ENCODE results near the gene JMJD8. TPM values are rescaled to one million over a fixed set of nuclear protein-coding genes. Genes with fewer than 3 reads are reported as not detected.

The JMJD8 gene
- total RNA-seq, 4 donors from 2014 or later, result 40.0 to 261 (median 58.6) TPM

- intact Hi-C loops (cut with DNase I; ENCODE audit: low total_unique reads) (no loop called here), in situ Hi-C loops (cut with MboI; ENCODE audit: low pct_ligation_motif_present in 1 of 4, low pct_unique_long_range_greater_than_20kb in 1 of 4, low sequenced_read_pairs in 3 of 4) (no loop called here)
- H3K27me3 ChIP-seq, result no peaks in the 10 kb centered on the region
- no peaks in the 10 kb centered on the region for H3K9me3 ChIP-seq
- TF ChIP-seq EP300 (IDR thresholded peaks at IDR 0.05; ENCODE audit: low read depth) (no peak), POLR2AphosphoS5 (IDR thresholded peaks at IDR 0.05) (no peak), CTCF (IDR thresholded peaks at IDR 0.05) (no peak), POLR2A (IDR thresholded peaks at IDR 0.05) (no peak)
- DNase-seq, result no peak
- peaks cover 34 to 67% (median 53%) of the 10 kb centered on the region in 4 donors for H3K4me1 ChIP-seq
- no peak overlapping the region for H3K27ac ChIP-seq
- H3K36me3 ChIP-seq, result peaks cover 0 to 9% (median 0%) of the 10 kb centered on the region in 4 donors
- no peak overlapping the region for H3K4me3 ChIP-seq
- 77% methylated on average over 28 of the region's 28 CpGs; no CpG with 5 or more reads in 1 of the 2 donors for WGBS, 2 donors (ENCODE audit: low coverage in 1 of 2)
These were observed 2.2 kb downstream of the JMJD8 start for GRCh38 chr16:681746-682427.

- Histone ChIP-seq H3K27ac (peak overlapping the region; percentile 91 to 96 (median 95)), H3K4me1 (peaks cover 40 to 75% (median 61%) of the 10 kb centered on the region in 4 donors), H3K9me3 (no peaks in the 10 kb centered on the region), H3K4me3 (peak overlapping the region; percentile 69 to 86 (median 79)), H3K36me3 (peaks cover 0 to 9% (median 0%) of the 10 kb centered on the region in 4 donors), H3K27me3 (no peaks in the 10 kb centered on the region)
- intact Hi-C loops (cut with DNase I; ENCODE audit: low total_unique reads) (no loop called here), in situ Hi-C loops (cut with MboI; ENCODE audit: low pct_ligation_motif_present in 1 of 4, low pct_unique_long_range_greater_than_20kb in 1 of 4, low sequenced_read_pairs in 3 of 4) (no loop called here)
- WGBS, 2 donors (ENCODE audit: low coverage in 1 of 2), result 48% methylated on average over 39 of the region's 44 CpGs; no CpG with 5 or more reads in 1 of the 2 donors
- TF ChIP-seq POLR2A (IDR thresholded peaks at IDR 0.05) (no peak), EP300 (IDR thresholded peaks at IDR 0.05; ENCODE audit: low read depth) (no peak), CTCF (IDR thresholded peaks at IDR 0.05) (peak in 1 of 5 experiments; percentile 8), POLR2AphosphoS5 (IDR thresholded peaks at IDR 0.05) (peak in 1 of 3 donors; percentile 8)
- DNase-seq, result peak; percentile 56
These were observed 3.0 kb downstream of the JMJD8 start for GRCh38 chr16:680967-681745.

GRCh38 chr16:680625-680945 is 3.5 kb downstream of the JMJD8 start:
- Histone ChIP-seq H3K27ac (peak overlapping the region; percentile 91 to 96 (median 95)), H3K9me3 (no peaks in the 10 kb centered on the region), H3K4me1 (peaks cover 42 to 80% (median 64%) of the 10 kb centered on the region in 4 donors), H3K36me3 (peaks cover 0 to 9% (median 0%) of the 10 kb centered on the region in 4 donors), H3K4me3 (peak overlapping the region; percentile 69 to 86 (median 79)), H3K27me3 (no peaks in the 10 kb centered on the region)
- DNase-seq, result no peak
- intact Hi-C loops (cut with DNase I; ENCODE audit: low total_unique reads), result no loop called here
- in situ Hi-C loops (cut with MboI; ENCODE audit: low pct_ligation_motif_present in 1 of 4, low pct_unique_long_range_greater_than_20kb in 1 of 4, low sequenced_read_pairs in 3 of 4), result no loop called here
- no peak for TF ChIP-seq EP300 (IDR thresholded peaks at IDR 0.05; ENCODE audit: low read depth)
- TF ChIP-seq POLR2AphosphoS5 (IDR thresholded peaks at IDR 0.05), result no peak
- TF ChIP-seq POLR2A (IDR thresholded peaks at IDR 0.05), result no peak
- TF ChIP-seq CTCF (IDR thresholded peaks at IDR 0.05), result no peak
- WGBS, 2 donors (ENCODE audit: low coverage in 1 of 2), result 1% methylated on average over 27 of the region's 38 CpGs; no CpG with 5 or more reads in 1 of the 2 donors

All from transverse colon (tissue), 4 donors.